HEK293 (cell line): ENCODE measurements around the gene TP63.

Experiments used
- CTCF ChIA-PET: fragments of 350-600 bp; formaldehyde crosslinking; extraction: SDS; loops from one replicate; lab custom pipeline; 2021; ENCODE audit warnings: antibody characterized with exemption; lab: Yijun Ruan, JAX
- POLR2A ChIA-PET: fragments of 300-600 bp; formaldehyde crosslinking; extraction: SDS; loops from one replicate; lab custom pipeline; 2020; ENCODE audit warnings: antibody characterized with exemption, inconsistent platforms; lab: Yijun Ruan, JAX
- H3K27ac ChIP-seq: fragments of 200-500 bp; sonication (Bioruptor generic); 2 replicates; pipeline ENCODE4 v1.5.1; 2014; ENCODE audit warnings: low read depth, low read length, control low read depth, inconsistent platforms; ENCODE audit errors: extremely low read depth
- H3K36me3 ChIP-seq, 2 experiments: fragments of 200-500 bp in 1 of 2; sonication (Bioruptor generic) in 1 of 2; 1 replicate in 1 of 2; 2 replicates in 1 of 2; pipeline ENCODE4 v1.5.1; 2014 to 2017; ENCODE audit warnings: inconsistent platforms in 2 of 2, low read length in 2 of 2; ENCODE audit not compliant: control insufficient read depth in 2 of 2, insufficient read depth in 1 of 2
- H3K4me1 ChIP-seq: fragments of 200-500 bp; sonication (Bioruptor generic); 2 replicates; pipeline ENCODE4 v1.5.1; 2014; ENCODE audit warnings: mild to moderate bottlenecking, low read length, inconsistent platforms; ENCODE audit not compliant: control insufficient read depth, insufficient read depth
- H3K4me3 ChIP-seq: 2 replicates; pipeline ENCODE4 v1.5.1; 2011; ENCODE audit warnings: low read depth, mild to moderate bottlenecking, control low read depth, low read length, moderate library complexity
- H3K9me3 ChIP-seq: fragments of 200-500 bp; sonication (Bioruptor generic); 2 replicates; pipeline ENCODE4 v1.5.1; 2014; ENCODE audit warnings: low read depth, low read length, inconsistent platforms; ENCODE audit not compliant: control insufficient read depth, insufficient read depth
- GFI1B ChIP-seq: fragments of 450-650 bp; formaldehyde crosslinking; IDR thresholded peaks from 2 replicates; pipeline ENCODE4 v1.5.1; 2016; ENCODE audit warnings: missing biosample characterization, missing genetic modification characterization
- GLIS1 ChIP-seq: fragments of 450-650 bp; formaldehyde crosslinking; IDR thresholded peaks from 2 replicates; pipeline ENCODE4 v1.5.1; 2016; ENCODE audit warnings: missing biosample characterization, missing genetic modification characterization
- IKZF3 ChIP-seq: fragments of 450-650 bp; IDR thresholded peaks from 2 replicates; pipeline ENCODE4 v1.5.0; 2018; ENCODE audit warnings: missing biosample characterization, mild to moderate bottlenecking, missing genetic modification characterization, moderate library complexity
- KLF7 ChIP-seq: fragments of 450-650 bp; formaldehyde crosslinking; IDR thresholded peaks from 2 replicates; pipeline ENCODE4 v1.5.1; 2016; ENCODE audit warnings: missing biosample characterization, missing genetic modification characterization, borderline replicate concordance
- OVOL3 ChIP-seq: fragments of 450-650 bp; formaldehyde crosslinking; IDR thresholded peaks from 2 replicates; pipeline ENCODE4 v1.5.1; 2016; ENCODE audit warnings: missing biosample characterization, missing genetic modification characterization
- RBAK ChIP-seq: fragments of 450-650 bp; formaldehyde crosslinking; IDR thresholded peaks from 2 replicates; pipeline ENCODE4 v1.5.1; 2016; ENCODE audit warnings: missing biosample characterization, missing genetic modification characterization
- REPIN1 ChIP-seq: fragments of 450-650 bp; formaldehyde crosslinking; IDR thresholded peaks from 2 replicates; pipeline ENCODE4 v1.5.1; 2017; ENCODE audit warnings: missing biosample characterization, missing genetic modification characterization, low read depth
- SCRT2 ChIP-seq: fragments of 450-650 bp; formaldehyde crosslinking; IDR thresholded peaks from 2 replicates; pipeline ENCODE4 v1.5.1; 2016; ENCODE audit warnings: missing biosample characterization, missing genetic modification characterization
- YY1 ChIP-seq: fragments of 450-650 bp; formaldehyde crosslinking; IDR thresholded peaks from 2 replicates; pipeline ENCODE4 v1.5.1; 2018; ENCODE audit warnings: missing biosample characterization, missing genetic modification characterization
- ZBTB7A ChIP-seq: fragments of 450-650 bp; formaldehyde crosslinking; IDR thresholded peaks from 2 replicates; pipeline ENCODE4 v1.5.1; 2016; ENCODE audit warnings: low read depth, missing biosample characterization, missing genetic modification characterization
- ZFP3 ChIP-seq: fragments of 450-650 bp; formaldehyde crosslinking; IDR thresholded peaks from 2 replicates; pipeline ENCODE4 v1.5.1; 2016; ENCODE audit warnings: low read depth, missing biosample characterization, missing genetic modification characterization
- ZNF112 ChIP-seq: fragments of 450-650 bp; formaldehyde crosslinking; IDR thresholded peaks from 2 replicates; pipeline ENCODE4 v1.5.0; 2017; ENCODE audit warnings: missing biosample characterization, missing genetic modification characterization
- ZNF146 ChIP-seq: fragments of 450-650 bp; formaldehyde crosslinking; IDR thresholded peaks from 2 replicates; pipeline ENCODE4 v1.5.1; 2016; ENCODE audit warnings: missing biosample characterization, missing genetic modification characterization
- ZNF174 ChIP-seq: fragments of 450-650 bp; formaldehyde crosslinking; IDR thresholded peaks from 2 replicates; pipeline ENCODE4 v1.5.0; 2017; ENCODE audit warnings: missing biosample characterization, mild to moderate bottlenecking, missing genetic modification characterization
- ZNF175 ChIP-seq: fragments of 450-650 bp; formaldehyde crosslinking; IDR thresholded peaks from 2 replicates; pipeline ENCODE4 v1.5.1; 2016; ENCODE audit warnings: missing biosample characterization, missing genetic modification characterization
- ZNF302 ChIP-seq: fragments of 450-650 bp; formaldehyde crosslinking; IDR thresholded peaks from 2 replicates; pipeline ENCODE4 v1.5.1; 2016; ENCODE audit warnings: missing biosample characterization, missing genetic modification characterization, low read depth
- ZNF341 ChIP-seq: fragments of 450-650 bp; formaldehyde crosslinking; IDR thresholded peaks from 2 replicates; pipeline ENCODE4; 2016; ENCODE audit warnings: low read depth, missing biosample characterization, missing genetic modification characterization
- ZNF366 ChIP-seq: fragments of 450-650 bp; formaldehyde crosslinking; conservative IDR thresholded peaks from 2 replicates; pipeline ENCODE4 v1.5.1; 2016; ENCODE audit warnings: missing biosample characterization, missing genetic modification characterization
- ZNF473 ChIP-seq: fragments of 450-650 bp; formaldehyde crosslinking; IDR thresholded peaks from 2 replicates; pipeline ENCODE4 v1.5.1; 2017; ENCODE audit warnings: missing biosample characterization, missing genetic modification characterization
- ZNF501 ChIP-seq: fragments of 450-650 bp; formaldehyde crosslinking; IDR thresholded peaks from 2 replicates; pipeline ENCODE4 v1.5.1; 2016; ENCODE audit warnings: missing biosample characterization, missing genetic modification characterization
- ZNF529 ChIP-seq: fragments of 450-650 bp; formaldehyde crosslinking; IDR thresholded peaks from 2 replicates; pipeline ENCODE4 v1.5.1; 2017; ENCODE audit warnings: missing genetic modification characterization, missing biosample characterization; ENCODE audit not compliant: insufficient replicate concordance
- ZNF549 ChIP-seq: fragments of 450-650 bp; IDR thresholded peaks from 2 replicates; pipeline ENCODE4 v1.5.1; 2018; ENCODE audit warnings: missing biosample characterization, missing genetic modification characterization, mild to moderate bottlenecking, inconsistent platforms, moderate library complexity
- ZNF571 ChIP-seq: fragments of 450-650 bp; formaldehyde crosslinking; IDR thresholded peaks from 2 replicates; pipeline ENCODE4 v1.5.0; 2017; ENCODE audit warnings: missing biosample characterization, missing genetic modification characterization
- ZNF585B ChIP-seq: fragments of 450-650 bp; formaldehyde crosslinking; IDR thresholded peaks from 2 replicates; pipeline ENCODE4 v1.5.1; 2016; ENCODE audit warnings: missing biosample characterization, missing genetic modification characterization
- ZNF596 ChIP-seq: fragments of 450-650 bp; IDR thresholded peaks from 2 replicates; pipeline ENCODE4 v1.5.0; 2018; ENCODE audit warnings: missing biosample characterization, mild to moderate bottlenecking, missing genetic modification characterization, moderate library complexity
- ZNF747 ChIP-seq: fragments of 450-650 bp; formaldehyde crosslinking; IDR thresholded peaks from 2 replicates; pipeline ENCODE4 v1.5.1; 2016; ENCODE audit warnings: missing biosample characterization, missing genetic modification characterization
- ZXDB ChIP-seq: fragments of 450-650 bp; formaldehyde crosslinking; IDR thresholded peaks from 2 replicates; pipeline ENCODE4 v1.5.1; 2016; ENCODE audit warnings: missing biosample characterization, missing genetic modification characterization
- TF ChIP-seq, protein P1 (sequence below): fragments of 450-650 bp; formaldehyde crosslinking; IDR thresholded peaks from 2 replicates; pipeline ENCODE4 v1.5.1; 2016; ENCODE audit warnings: missing biosample characterization, missing genetic modification characterization
- TF ChIP-seq, protein P2 (sequence below): fragments of 450-650 bp; formaldehyde crosslinking; IDR thresholded peaks from 2 replicates; pipeline ENCODE4; 2016; ENCODE audit warnings: missing biosample characterization, missing genetic modification characterization
- TF ChIP-seq, protein P3 (sequence below): fragments of 450-650 bp; formaldehyde crosslinking; IDR thresholded peaks from 2 replicates; pipeline ENCODE4 v1.5.1; 2016; ENCODE audit warnings: missing biosample characterization, missing genetic modification characterization, low read depth
- TF ChIP-seq, protein P4 (sequence below): fragments of 450-650 bp; formaldehyde crosslinking; IDR thresholded peaks from 2 replicates; pipeline ENCODE4 v1.5.1; 2017; ENCODE audit warnings: missing biosample characterization, missing genetic modification characterization

The TP63 gene

DNA sequence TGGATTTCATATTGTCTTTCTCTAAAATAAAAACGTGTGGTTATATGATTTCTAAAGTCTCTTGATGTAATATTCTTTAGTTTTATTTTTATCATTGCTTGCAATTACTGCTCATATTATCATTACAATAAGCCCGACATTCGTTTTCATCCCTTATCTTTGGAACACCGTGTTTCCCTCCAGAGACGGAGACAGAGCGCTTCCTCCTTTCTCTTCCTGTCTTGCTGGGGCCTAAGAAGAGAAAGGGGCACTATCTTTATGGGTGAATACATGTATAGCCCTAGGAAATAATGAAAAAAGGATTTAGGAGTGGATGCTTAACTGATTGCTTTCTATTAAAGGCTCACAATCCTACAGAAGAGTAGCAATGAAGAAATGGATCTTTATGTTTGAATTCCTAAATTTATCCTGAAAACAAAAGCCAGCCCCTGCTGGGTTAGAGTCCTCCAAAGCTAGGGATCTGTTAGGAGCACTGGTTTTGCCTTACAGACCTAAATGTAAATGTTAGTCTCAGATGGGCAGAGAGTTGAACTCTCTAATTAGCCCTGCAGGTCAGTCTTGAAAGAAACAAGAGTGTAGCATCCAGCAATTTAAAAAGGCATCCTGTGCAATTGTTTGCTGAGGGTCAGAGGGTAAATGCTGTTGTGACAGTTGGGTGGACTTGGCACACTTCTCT lies 145.1 kb downstream of the TP63 start:
- Histone ChIP-seq H3K9me3 (no peaks in the 10 kb centered on the region), H3K4me3 (no peak overlapping the region), H3K4me1 (peaks cover 7% of the 10 kb centered on the region; the same call in 1 of the 2 replicates), H3K27ac (no peak overlapping the region), H3K36me3 (no peaks in the 10 kb centered on the region)
- POLR2A ChIA-PET, result no interaction called here
- TF ChIP-seq ZNF473 (tag by site-specific recombination) (no peak), ZNF175 (tag by site-specific recombination) (no peak), ZNF112 (no peak), IKZF3 (tag by site-specific recombination) (no peak), ZNF596 (tag by site-specific recombination) (no peak), ZNF146 (tag by site-specific recombination) (no peak), GFI1B (tag by site-specific recombination) (no peak), ZBTB7A (tag by site-specific recombination) (no peak), KLF7 (tag by site-specific recombination) (no peak), GLIS1 (tag by site-specific recombination) (no peak), RBAK (no peak), REPIN1 (tag by site-specific recombination) (no peak), ZXDB (tag by site-specific recombination) (no peak), ZNF341 (tag by site-specific recombination) (no peak), ZNF585B (no peak), ZFP3 (tag by site-specific recombination) (no peak), ZNF501 (no peak)
- TF ChIP-seq, protein P1, sequence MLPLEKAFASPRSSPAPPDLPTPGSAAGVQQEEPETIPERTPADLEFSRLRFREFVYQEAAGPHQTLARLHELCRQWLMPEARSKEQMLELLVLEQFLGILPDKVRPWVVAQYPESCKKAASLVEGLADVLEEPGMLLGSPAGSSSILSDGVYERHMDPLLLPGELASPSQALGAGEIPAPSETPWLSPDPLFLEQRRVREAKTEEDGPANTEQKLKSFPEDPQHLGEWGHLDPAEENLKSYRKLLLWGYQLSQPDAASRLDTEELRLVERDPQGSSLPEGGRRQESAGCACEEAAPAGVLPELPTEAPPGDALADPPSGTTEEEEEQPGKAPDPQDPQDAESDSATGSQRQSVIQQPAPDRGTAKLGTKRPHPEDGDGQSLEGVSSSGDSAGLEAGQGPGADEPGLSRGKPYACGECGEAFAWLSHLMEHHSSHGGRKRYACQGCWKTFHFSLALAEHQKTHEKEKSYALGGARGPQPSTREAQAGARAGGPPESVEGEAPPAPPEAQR (tag by site-specific recombination), result no peak
- TF ChIP-seq, protein P2, sequence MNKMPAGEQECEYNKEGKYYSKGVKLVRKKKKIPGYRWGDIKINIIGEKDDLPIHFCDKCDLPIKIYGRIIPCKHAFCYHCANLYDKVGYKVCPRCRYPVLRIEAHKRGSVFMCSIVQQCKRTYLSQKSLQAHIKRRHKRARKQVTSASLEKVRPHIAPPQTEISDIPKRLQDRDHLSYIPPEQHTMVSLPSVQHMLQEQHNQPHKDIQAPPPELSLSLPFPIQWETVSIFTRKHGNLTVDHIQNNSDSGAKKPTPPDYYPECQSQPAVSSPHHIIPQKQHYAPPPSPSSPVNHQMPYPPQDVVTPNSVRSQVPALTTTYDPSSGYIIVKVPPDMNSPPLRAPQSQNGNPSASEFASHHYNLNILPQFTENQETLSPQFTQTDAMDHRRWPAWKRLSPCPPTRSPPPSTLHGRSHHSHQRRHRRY (tag by site-specific recombination), result no peak
- CTCF ChIA-PET, result no interaction called here

DNA sequence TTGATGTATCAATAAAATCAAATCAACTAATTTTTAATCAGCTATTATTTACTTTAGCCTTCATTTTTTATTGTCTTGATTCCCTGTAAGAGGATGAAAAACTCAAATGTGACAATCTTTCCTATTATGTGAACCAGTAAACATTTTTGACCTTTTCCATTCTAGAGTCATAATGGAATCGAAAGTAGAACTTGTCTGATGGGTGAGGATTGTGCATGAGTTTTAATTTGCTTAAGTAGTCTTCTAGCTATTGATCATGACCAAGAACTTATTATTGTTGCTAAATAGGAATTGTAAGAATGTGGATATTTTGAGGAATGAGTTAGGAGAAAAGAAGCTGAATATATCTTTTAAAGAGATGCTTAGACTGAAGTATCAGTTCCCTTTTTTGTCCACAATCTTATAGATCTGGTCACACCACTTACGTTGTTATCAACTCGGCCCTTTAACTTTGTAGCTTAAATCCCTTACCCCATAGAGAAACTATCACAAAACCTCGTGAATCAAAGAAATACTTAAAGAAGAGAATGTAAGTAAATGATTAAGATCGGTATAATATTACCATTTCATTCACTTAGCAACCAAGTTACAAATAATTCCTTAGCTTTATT lies 147.3 kb downstream of the TP63 start:
- POLR2A ChIA-PET, result no interaction called here
- no peak overlapping the region for H3K27ac ChIP-seq
- TF ChIP-seq ZNF366, result no peak
- TF ChIP-seq, protein P3, sequence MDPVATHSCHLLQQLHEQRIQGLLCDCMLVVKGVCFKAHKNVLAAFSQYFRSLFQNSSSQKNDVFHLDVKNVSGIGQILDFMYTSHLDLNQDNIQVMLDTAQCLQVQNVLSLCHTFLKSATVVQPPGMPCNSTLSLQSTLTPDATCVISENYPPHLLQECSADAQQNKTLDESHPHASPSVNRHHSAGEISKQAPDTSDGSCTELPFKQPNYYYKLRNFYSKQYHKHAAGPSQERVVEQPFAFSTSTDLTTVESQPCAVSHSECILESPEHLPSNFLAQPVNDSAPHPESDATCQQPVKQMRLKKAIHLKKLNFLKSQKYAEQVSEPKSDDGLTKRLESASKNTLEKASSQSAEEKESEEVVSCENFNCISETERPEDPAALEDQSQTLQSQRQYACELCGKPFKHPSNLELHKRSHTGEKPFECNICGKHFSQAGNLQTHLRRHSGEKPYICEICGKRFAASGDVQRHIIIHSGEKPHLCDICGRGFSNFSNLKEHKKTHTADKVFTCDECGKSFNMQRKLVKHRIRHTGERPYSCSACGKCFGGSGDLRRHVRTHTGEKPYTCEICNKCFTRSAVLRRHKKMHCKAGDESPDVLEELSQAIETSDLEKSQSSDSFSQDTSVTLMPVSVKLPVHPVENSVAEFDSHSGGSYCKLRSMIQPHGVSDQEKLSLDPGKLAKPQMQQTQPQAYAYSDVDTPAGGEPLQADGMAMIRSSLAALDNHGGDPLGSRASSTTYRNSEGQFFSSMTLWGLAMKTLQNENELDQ (tag by site-specific recombination), result no peak
- no peak for TF ChIP-seq ZNF549 (tag by site-specific recombination)
- no peak for TF ChIP-seq ZNF174 (tag by site-specific recombination)
- no peak for TF ChIP-seq ZNF529 (tag by site-specific recombination)
- no peak for TF ChIP-seq ZBTB7A (tag by site-specific recombination)
- no peak for TF ChIP-seq OVOL3 (tag by site-specific recombination)
- TF ChIP-seq, protein P4, sequence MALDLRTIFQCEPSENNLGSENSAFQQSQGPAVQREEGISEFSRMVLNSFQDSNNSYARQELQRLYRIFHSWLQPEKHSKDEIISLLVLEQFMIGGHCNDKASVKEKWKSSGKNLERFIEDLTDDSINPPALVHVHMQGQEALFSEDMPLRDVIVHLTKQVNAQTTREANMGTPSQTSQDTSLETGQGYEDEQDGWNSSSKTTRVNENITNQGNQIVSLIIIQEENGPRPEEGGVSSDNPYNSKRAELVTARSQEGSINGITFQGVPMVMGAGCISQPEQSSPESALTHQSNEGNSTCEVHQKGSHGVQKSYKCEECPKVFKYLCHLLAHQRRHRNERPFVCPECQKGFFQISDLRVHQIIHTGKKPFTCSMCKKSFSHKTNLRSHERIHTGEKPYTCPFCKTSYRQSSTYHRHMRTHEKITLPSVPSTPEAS (tag by site-specific recombination), result no peak
- no peak for TF ChIP-seq GFI1B (tag by site-specific recombination)
- TF ChIP-seq YY1 (tag by site-specific recombination), result no peak
- no peak for TF ChIP-seq ZNF302 (tag by site-specific recombination)
- no peak for TF ChIP-seq ZNF747
- no peak for TF ChIP-seq ZNF112
- no peak for TF ChIP-seq ZNF571
- no peak for TF ChIP-seq SCRT2

More for the DNA sequence above, 147.3 kb downstream of the TP63 start:
- Histone ChIP-seq H3K9me3 (no peaks in the 10 kb centered on the region), H3K4me1 (no peaks in the 10 kb centered on the region), H3K36me3 (no peaks in the 10 kb centered on the region), H3K4me3 (no peak overlapping the region)
- CTCF ChIA-PET, result interaction anchor here (0.5 kb wide), 1 partner anchor 424 kb away, joined by 3 read pairs; no protein-coding TSS in a partner anchor
